ENCODE data around the gene IER5. TPM values are rescaled to one million over a fixed set of nuclear protein-coding genes. Genes with fewer than 3 reads are reported as not detected.
A peak's percentile ranks its signal among the peaks of the same experiment; 100 is the strongest.

IER5 gene
- total and polyA plus RNA-seq, 2 of the 13 experiments (the other 11 are each of a cell fraction or from before 2014, with no cell fraction given) = 2.5 to 3.5 TPM

- TF ChIP-seq MED13 (CRISPR knock-in tag; IDR thresholded peaks at IDR 0.05) (no peak), ZNF354B (CRISPR knock-in tag; IDR thresholded peaks at IDR 0.05) (no peak), SIN3B (IDR thresholded peaks at IDR 0.05; ENCODE audit: low read length) (no peak), JUND (CRISPR knock-in tag; IDR thresholded peaks at IDR 0.05) (no peak), ZNF382 (CRISPR knock-in tag; IDR thresholded peaks at IDR 0.05; ENCODE audit: borderline replicate concordance) (no peak), PAWR (CRISPR knock-in tag; IDR thresholded peaks at IDR 0.05; ENCODE audit: borderline replicate concordance) (no peak), RARA (CRISPR knock-in tag; IDR thresholded peaks at IDR 0.05) (peak; percentile 26; the same call in 1 of the 2 replicates), MLX (CRISPR knock-in tag; IDR thresholded peaks at IDR 0.05) (no peak), ZNF83 (CRISPR knock-in tag; IDR thresholded peaks at IDR 0.05; ENCODE audit: borderline replicate concordance) (no peak), ZNF572 (CRISPR knock-in tag; IDR thresholded peaks at IDR 0.05) (no peak), E2F5 (CRISPR knock-in tag; conservative IDR thresholded peaks at IDR 0.05) (no peak), TBX2 (CRISPR knock-in tag; IDR thresholded peaks at IDR 0.05; ENCODE audit: borderline replicate concordance) (no peak; the same call in 1 of the 2 replicates), ZNF816 (CRISPR knock-in tag; IDR thresholded peaks at IDR 0.05; ENCODE audit: borderline replicate concordance) (no peak), MXD3 (CRISPR knock-in tag; IDR thresholded peaks at IDR 0.05) (peak; percentile 72; the same call in 1 of the 2 replicates), FOXP1 (IDR thresholded peaks at IDR 0.05) (no peak), FOXP1 (CRISPR knock-in tag; IDR thresholded peaks at IDR 0.05) (no peak), ZSCAN22 (CRISPR knock-in tag; IDR thresholded peaks at IDR 0.05) (no peak), ARHGAP35 (CRISPR knock-in tag; IDR thresholded peaks at IDR 0.05; ENCODE audit: borderline replicate concordance) (no peak; the same call in 1 of the 2 replicates)
- TF ChIP-seq, protein P1, sequence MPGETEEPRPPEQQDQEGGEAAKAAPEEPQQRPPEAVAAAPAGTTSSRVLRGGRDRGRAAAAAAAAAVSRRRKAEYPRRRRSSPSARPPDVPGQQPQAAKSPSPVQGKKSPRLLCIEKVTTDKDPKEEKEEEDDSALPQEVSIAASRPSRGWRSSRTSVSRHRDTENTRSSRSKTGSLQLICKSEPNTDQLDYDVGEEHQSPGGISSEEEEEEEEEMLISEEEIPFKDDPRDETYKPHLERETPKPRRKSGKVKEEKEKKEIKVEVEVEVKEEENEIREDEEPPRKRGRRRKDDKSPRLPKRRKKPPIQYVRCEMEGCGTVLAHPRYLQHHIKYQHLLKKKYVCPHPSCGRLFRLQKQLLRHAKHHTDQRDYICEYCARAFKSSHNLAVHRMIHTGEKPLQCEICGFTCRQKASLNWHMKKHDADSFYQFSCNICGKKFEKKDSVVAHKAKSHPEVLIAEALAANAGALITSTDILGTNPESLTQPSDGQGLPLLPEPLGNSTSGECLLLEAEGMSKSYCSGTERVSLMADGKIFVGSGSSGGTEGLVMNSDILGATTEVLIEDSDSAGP (CRISPR knock-in tag; IDR thresholded peaks at IDR 0.05; ENCODE audit: borderline replicate concordance) = peak; percentile 82; the same call in 1 of the 2 replicates
Measured at GRCh38 chr1:181089676-181090544, 1.4 kb downstream of the IER5 start (continued).
